Loucy (cell line): ENCODE measurements around the gene IQCN.

Experiments
- EZH2phosphoT487 ChIP-seq: fragments of 200-600 bp; IDR thresholded peaks from 2 replicates; pipeline ENCODE4 v1.6.1; 2018; ENCODE audit warnings: antibody characterized with exemption, mild to moderate bottlenecking, moderate library complexity, borderline replicate concordance
- TF ChIP-seq, protein P1 (sequence below): fragments of 200-600 bp; sonication (generic); conservative IDR thresholded peaks from 2 replicates; pipeline ENCODE4 v1.5.1; 2014; ENCODE audit warnings: mild to moderate bottlenecking, antibody characterized with exemption, low read length

- TF ChIP-seq, protein P1, sequence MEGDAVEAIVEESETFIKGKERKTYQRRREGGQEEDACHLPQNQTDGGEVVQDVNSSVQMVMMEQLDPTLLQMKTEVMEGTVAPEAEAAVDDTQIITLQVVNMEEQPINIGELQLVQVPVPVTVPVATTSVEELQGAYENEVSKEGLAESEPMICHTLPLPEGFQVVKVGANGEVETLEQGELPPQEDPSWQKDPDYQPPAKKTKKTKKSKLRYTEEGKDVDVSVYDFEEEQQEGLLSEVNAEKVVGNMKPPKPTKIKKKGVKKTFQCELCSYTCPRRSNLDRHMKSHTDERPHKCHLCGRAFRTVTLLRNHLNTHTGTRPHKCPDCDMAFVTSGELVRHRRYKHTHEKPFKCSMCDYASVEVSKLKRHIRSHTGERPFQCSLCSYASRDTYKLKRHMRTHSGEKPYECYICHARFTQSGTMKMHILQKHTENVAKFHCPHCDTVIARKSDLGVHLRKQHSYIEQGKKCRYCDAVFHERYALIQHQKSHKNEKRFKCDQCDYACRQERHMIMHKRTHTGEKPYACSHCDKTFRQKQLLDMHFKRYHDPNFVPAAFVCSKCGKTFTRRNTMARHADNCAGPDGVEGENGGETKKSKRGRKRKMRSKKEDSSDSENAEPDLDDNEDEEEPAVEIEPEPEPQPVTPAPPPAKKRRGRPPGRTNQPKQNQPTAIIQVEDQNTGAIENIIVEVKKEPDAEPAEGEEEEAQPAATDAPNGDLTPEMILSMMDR: no peak
- no peak for TF ChIP-seq EZH2phosphoT487
These were observed 12.9 kb upstream of the IQCN start for GRCh38 chr19:18286973-18287635.
